Kidney (tissue), 22 donors: Measurements from ENCODE around the gene CD96. TPM values are rescaled to one million over a fixed set of nuclear protein-coding genes. Genes with fewer than 3 reads are reported as not detected.

Source experiments
- DNase-seq, 5 donors: peaks; one replicate each; pipeline ENCODE4 v3.0.0-alpha.2; 2013 to 2020
- FAIRE-seq: peaks from 2 replicates; lab custom pipeline; 2012; peaks lifted over from hg19 to GRCh38; lab: Jason Lieb, UNC
- H3K27ac ChIP-seq, 2 donors: one replicate each; pipeline ENCODE4 v1.7.0; 2013; ENCODE audit warnings: low read depth in 2 of 2, low read length in 2 of 2, inconsistent platforms in 1 of 2
- H3K27me3 ChIP-seq: one replicate; pipeline ENCODE4 v1.7.1; 2013; ENCODE audit warnings: low read length, inconsistent platforms; ENCODE audit not compliant: control insufficient read depth, insufficient read depth
- H3K36me3 ChIP-seq, 3 donors: one replicate each; pipeline versions ENCODE4 v1.7.0 to v1.7.1; 2013; ENCODE audit warnings: low read length in 3 of 3, control low read depth in 1 of 3, inconsistent platforms in 1 of 3; ENCODE audit not compliant: insufficient read depth in 3 of 3, control insufficient read depth in 2 of 3
- H3K4me1 ChIP-seq, 3 donors: one replicate each; pipeline versions ENCODE4 v1.7.0 to v1.7.1; 2013; ENCODE audit warnings: low read length in 3 of 3, inconsistent platforms in 1 of 3, low read depth in 1 of 3; ENCODE audit not compliant: control insufficient read depth in 2 of 3, insufficient read depth in 2 of 3
- H3K4me3 ChIP-seq, 3 donors: one replicate each; pipeline versions ENCODE4 v1.7.0 to v1.8.1; 2013; ENCODE audit warnings: low read length in 3 of 3, control low read depth in 1 of 3, inconsistent platforms in 1 of 3
- H3K9ac ChIP-seq, 3 donors: one replicate each; pipeline versions ENCODE4 v1.7.0 to v1.7.1; 2013; ENCODE audit warnings: low read length in 3 of 3, control low read depth in 1 of 3, inconsistent platforms in 1 of 3
- H3K9me3 ChIP-seq, 3 donors: one replicate each; pipeline versions ENCODE4 v1.7.0 to v1.7.1; 2013; ENCODE audit warnings: low read length in 3 of 3, control low read depth in 1 of 3, inconsistent platforms in 1 of 3; ENCODE audit not compliant: control insufficient read depth in 2 of 3, insufficient read depth in 1 of 3
- CTCF ChIP-seq: IDR thresholded peaks from 3 replicates; pipeline ENCODE4 v1.5.1; 2012; ENCODE audit warnings: mild to moderate bottlenecking, moderate library complexity, borderline replicate concordance; ENCODE audit not compliant: insufficient read depth; ENCODE audit errors: extremely low read depth
- intact Hi-C: fragments of 100-400 bp; cut with DNase I; formaldehyde crosslinking; loops from one replicate; pipeline ENCODE4 v1.11.1; 2022
- long read RNA-seq, 10 donors: library from polyadenylated mRNA in 1 of 10; unstranded in 1 of 10; transcript quantifications; one replicate each; pipeline ENCODE4 v2.0.0 and lab custom pipeline, GENCODE V29; 2021 to 2026
- polyA plus RNA-seq: library from polyadenylated mRNA; stranded (reverse); fragments of 350-450 nt; fragmentation: Illumina TruSeq; extraction: RNeasy Lipid Tissue Mini Kit (QIAGEN cat#74804); gene quantifications from one replicate; pipeline ENCODE4 v1.2.3, GENCODE V29; 2014; ENCODE audit warnings: low read depth, low replicate concordance; ENCODE audit not compliant: insufficient read depth
- total RNA-seq: library from RNA; stranded (reverse); fragmentation: NEBNext Ultra II Directional; extraction: Animal tissue kit (Norgen Biotek cat#: 25700); gene quantifications from one replicate; pipeline ENCODE4 v1.2.1, GENCODE V29; 2021
- donor health status: control.
- donor health status: control.
- donor health status: control.
- donor health status: control.
- donor health status: control.
- donor health status: DM: yes; HTN: yes; CAD: no.
- donor health status: Normal renal cell carcinoma (clear cell type).

Gene CD96, protein sequence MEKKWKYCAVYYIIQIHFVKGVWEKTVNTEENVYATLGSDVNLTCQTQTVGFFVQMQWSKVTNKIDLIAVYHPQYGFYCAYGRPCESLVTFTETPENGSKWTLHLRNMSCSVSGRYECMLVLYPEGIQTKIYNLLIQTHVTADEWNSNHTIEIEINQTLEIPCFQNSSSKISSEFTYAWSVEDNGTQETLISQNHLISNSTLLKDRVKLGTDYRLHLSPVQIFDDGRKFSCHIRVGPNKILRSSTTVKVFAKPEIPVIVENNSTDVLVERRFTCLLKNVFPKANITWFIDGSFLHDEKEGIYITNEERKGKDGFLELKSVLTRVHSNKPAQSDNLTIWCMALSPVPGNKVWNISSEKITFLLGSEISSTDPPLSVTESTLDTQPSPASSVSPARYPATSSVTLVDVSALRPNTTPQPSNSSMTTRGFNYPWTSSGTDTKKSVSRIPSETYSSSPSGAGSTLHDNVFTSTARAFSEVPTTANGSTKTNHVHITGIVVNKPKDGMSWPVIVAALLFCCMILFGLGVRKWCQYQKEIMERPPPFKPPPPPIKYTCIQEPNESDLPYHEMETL
- total RNA-seq (9.5 TPM), polyA plus RNA-seq (0.09 TPM)
- long read RNA-seq, donor 1 = 0 reads
- long read RNA-seq, donor 2 = 0 reads
- long read RNA-seq, donor 3 = 0 reads
- long read RNA-seq, donor 4 = 0 reads
- long read RNA-seq, donor 5 = 0 reads
- long read RNA-seq, donor 6 = 0 reads
- long read RNA-seq, donor 7, full-length matches to known transcripts = 1 of 5 reads
- long read RNA-seq, donor 7, partial matches to known transcripts = 1 of 5 reads
- long read RNA-seq, donor 7, other reads (novel, unspliced or antisense) = 3 of 5 reads
- long read RNA-seq, donor 8 = 0 reads
- long read RNA-seq, donor 9 = 0 reads
- long read RNA-seq, donor 10 = 0 reads

DNA sequence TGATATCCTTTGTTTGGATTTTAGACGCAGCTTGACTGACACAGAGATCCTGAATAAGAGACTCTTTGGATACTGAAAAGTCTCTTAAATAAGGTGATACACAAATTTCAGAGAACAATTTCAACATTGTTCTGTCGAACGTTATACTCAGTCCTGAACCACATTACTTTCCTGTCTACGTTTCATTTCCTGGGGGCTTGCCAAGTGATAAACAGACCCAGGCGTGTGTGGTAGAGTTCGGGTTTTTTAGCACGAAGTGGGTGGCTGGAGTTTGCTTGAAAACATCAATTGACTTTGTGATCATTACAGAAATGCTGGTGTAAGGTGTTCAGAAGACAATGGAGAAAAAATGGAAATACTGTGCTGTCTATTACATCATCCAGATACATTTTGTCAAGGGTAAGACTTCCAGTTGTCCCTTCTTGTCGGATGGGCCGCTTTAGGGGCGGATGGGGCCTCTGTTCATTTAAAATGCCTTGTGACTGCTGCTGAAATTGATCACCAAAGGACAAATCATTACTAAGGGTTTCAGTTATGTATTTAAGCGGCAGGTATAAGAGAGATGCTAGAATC, at the start of gene CD96:
Gene CD96 (plus strand): TSS at position 287 of the 573 bp plus-strand sequence. CDS start 52 bp downstream, at position 339.
- no peak for TF ChIP-seq CTCF
- DNase-seq (no peak), FAIRE-seq (no peak)
- no peaks in the 10 kb centered on the region for H3K4me1 ChIP-seq
- intact Hi-C loops = no loop called here
- no peaks in the 10 kb centered on the region for H3K9me3 ChIP-seq
- no peak within 1 kb of the TSS for H3K9ac ChIP-seq
- H3K27me3 ChIP-seq = no peaks in the 10 kb centered on the region
- no peaks in the 10 kb centered on the region for H3K36me3 ChIP-seq
- no peak within 1 kb of the TSS for H3K27ac ChIP-seq
- H3K4me3 ChIP-seq = no peak within 1 kb of the TSS

DNA sequence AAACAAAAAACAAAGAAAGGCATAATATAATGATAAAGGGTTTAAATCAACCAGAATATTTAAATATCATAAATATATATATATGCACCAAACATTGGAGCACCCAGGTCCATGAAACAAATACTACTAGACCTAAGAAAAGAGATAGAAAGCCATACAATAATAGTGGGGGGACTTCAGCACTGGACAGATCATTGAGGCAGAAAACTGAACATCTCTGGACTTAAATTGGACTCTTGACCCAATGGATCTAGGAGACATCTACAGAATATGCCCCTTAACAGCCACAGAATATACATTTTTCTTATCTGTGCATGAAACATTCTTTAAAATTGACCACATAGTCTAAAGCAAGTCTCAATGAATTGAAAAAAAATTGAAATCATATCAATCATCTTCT, 48.7 kb upstream of the CD96 start:
- Histone ChIP-seq H3K27me3 (no peaks in the 10 kb centered on the region), H3K4me3 (no peak overlapping the region), H3K36me3 (no peaks in the 10 kb centered on the region), H3K9me3 (no peaks in the 10 kb centered on the region), H3K27ac (no peak overlapping the region), H3K9ac (no peak overlapping the region), H3K4me1 (no peaks in the 10 kb centered on the region)
- FAIRE-seq = no peak
- DNase-seq = no peak
- TF ChIP-seq CTCF = no peak
- intact Hi-C loops = no loop called here

GRCh38 chr3:111496894-111497559, 45.0 kb upstream of the CD96 start:
- intact Hi-C loops = no loop called here
- Histone ChIP-seq H3K9me3 (no peaks in the 10 kb centered on the region), H3K27me3 (no peaks in the 10 kb centered on the region), H3K4me1 (no peaks in the 10 kb centered on the region), H3K9ac (no peak overlapping the region), H3K27ac (no peak overlapping the region), H3K36me3 (no peaks in the 10 kb centered on the region), H3K4me3 (no peak overlapping the region)
- no peak for DNase-seq
- FAIRE-seq = no peak
- no peak for TF ChIP-seq CTCF
